K562 (cell line): ENCODE measurements around the gene NEB. TPM values are rescaled to one million over a fixed set of nuclear protein-coding genes. Genes with fewer than 3 reads are reported as not detected.

Source experiments
- ATAC-seq: fragments of 200-7000 bp; cut with Tn5 transposase; 3 replicates; pipeline ENCODE4 v1.9.1; 2020; ENCODE audit warnings: moderate library complexity
- BruUV-seq: library from RNA; stranded (reverse); fragments of 400-500 nt; replicated peaks from 2 replicates; lab custom pipeline; 2021; lab: Mats Ljungman, UMichigan
- CTCF ChIA-PET: fragments of 300-600 bp; formaldehyde crosslinking; extraction: SDS; loops from one replicate; lab custom pipeline; 2021; ENCODE audit warnings: low intra/inter-chr PET ratio; lab: Yijun Ruan, JAX
- POLR2A ChIA-PET: fragments of 300-600, 350-650 bp; sonication (Branson Sonifier 250); formaldehyde crosslinking; extraction: SDS; loops from one replicate; lab custom pipeline; 2021; ENCODE audit warnings: antibody characterized with exemption, inconsistent platforms; lab: Yijun Ruan, JAX
- DNase-seq, 4 experiments: peaks; one replicate each; pipeline versions ENCODE4 v3.0.0 to v3.0.0-alpha.2; 2011 to 2018; ENCODE audit warnings: low spot score in 3 of 4, mixed read lengths in 3 of 4; ENCODE audit errors: extremely low read depth in 1 of 4
- FAIRE-seq: peaks from 2 replicates; lab custom pipeline; 2011; peaks lifted over from hg19 to GRCh38; lab: Jason Lieb, UNC
- H2AFZ ChIP-seq: 2 replicates; pipeline ENCODE4 v1.6.0; 2011; ENCODE audit warnings: low read depth, low read length, control low read depth, inconsistent platforms
- H3K27ac ChIP-seq: fragments of 200-600 bp; 3 replicates; pipeline ENCODE4 v1.8.0; 2011; ENCODE audit warnings: low read depth, mild to moderate bottlenecking, control low read depth, inconsistent platforms, low read length, moderate library complexity, mixed read lengths; ENCODE audit errors: extremely low read depth
- H3K27me3 ChIP-seq, 2 experiments: fragments of 300-600 bp in 1 of 2; 2 replicates in 1 of 2; 3 replicates in 1 of 2; pipeline versions ENCODE4 v1.6.0 to v1.8.0; 2011; ENCODE audit warnings: inconsistent platforms in 2 of 2, low read length in 2 of 2, mild to moderate bottlenecking in 1 of 2, mixed read lengths in 1 of 2, moderate library complexity in 1 of 2; ENCODE audit not compliant: control insufficient read depth in 2 of 2, insufficient read depth in 2 of 2
- H3K36me3 ChIP-seq: fragments of 300-600 bp; 3 replicates; pipeline ENCODE4 v1.8.0; 2011; ENCODE audit warnings: mild to moderate bottlenecking, low read length, inconsistent platforms; ENCODE audit not compliant: control insufficient read depth, insufficient read depth
- H3K4me1 ChIP-seq, 2 experiments: fragments of 200-600 bp in 1 of 2; replicated peaks in 1 of 2; 2 replicates in 1 of 2; 3 replicates in 1 of 2; pipeline versions ENCODE4 v1.5.1 to v1.8.0; 2011; ENCODE audit warnings: inconsistent platforms in 2 of 2, low read length in 2 of 2, mild to moderate bottlenecking in 1 of 2, mixed read lengths in 1 of 2, moderate library complexity in 1 of 2; ENCODE audit not compliant: control insufficient read depth in 2 of 2, insufficient read depth in 2 of 2
- H3K4me2 ChIP-seq: 2 replicates; pipeline ENCODE4 v1.6.1; 2011; ENCODE audit warnings: low read length, control low read depth, inconsistent platforms, mixed read lengths; ENCODE audit not compliant: insufficient read depth
- H3K4me3 ChIP-seq: fragments of 200-600 bp; sonication (generic), shearing (Covaris generic); 2 replicates; pipeline ENCODE4 v1.5.1; 2016; ENCODE audit warnings: control low read depth, inconsistent platforms
- H3K79me2 ChIP-seq: fragments of 200-600 bp; 3 replicates; pipeline ENCODE4 v1.8.0; 2011; ENCODE audit warnings: low read length, inconsistent platforms; ENCODE audit not compliant: control insufficient read depth, insufficient read depth
- H3K9ac ChIP-seq, 2 experiments: 2 replicates each; pipeline versions ENCODE4 v1.6.0 to v1.6.1; 2011; ENCODE audit warnings: low read depth in 2 of 2, low read length in 2 of 2, control low read depth in 1 of 2, inconsistent platforms in 1 of 2, mild to moderate bottlenecking in 1 of 2, mixed read lengths in 1 of 2; ENCODE audit not compliant: insufficient read depth in 1 of 2
- H3K9me1 ChIP-seq: one replicate; pipeline ENCODE4 v1.6.0; 2011; ENCODE audit warnings: inconsistent platforms, mild to moderate bottlenecking, low read length, moderate library complexity; ENCODE audit not compliant: control insufficient read depth, insufficient read depth
- H3K9me3 ChIP-seq: replicated peaks from 2 replicates; pipeline ENCODE4 v1.5.1; 2011; ENCODE audit warnings: low read depth, low read length, inconsistent platforms; ENCODE audit not compliant: control insufficient read depth, insufficient read depth
- H4K20me1 ChIP-seq: replicated peaks from 2 replicates; pipeline ENCODE4 v1.6.1; 2011; ENCODE audit warnings: low read length, inconsistent platforms, mixed read lengths; ENCODE audit not compliant: control insufficient read depth, insufficient read depth
- BCOR ChIP-seq: fragments of 450-650 bp; IDR thresholded peaks from 2 replicates; pipeline ENCODE4 v1.6.1; 2016
- FOS ChIP-seq: IDR thresholded peaks from 3 replicates; pipeline ENCODE4 v1.6.1; 2011; ENCODE audit not compliant: insufficient read length; ENCODE audit errors: extremely low read depth
- MECOM ChIP-seq: fragments of 250-450 bp; sonication (Bioruptor Pico); IDR thresholded peaks from 2 replicates; pipeline ENCODE4 v1.8.0; 2022; ENCODE audit warnings: inconsistent platforms
- THRAP3 ChIP-seq: fragments of 450-650 bp; IDR thresholded peaks from 2 replicates; pipeline ENCODE4 v1.6.1; 2016; ENCODE audit warnings: mild to moderate bottlenecking, inconsistent platforms, borderline replicate concordance
- ZNF165 ChIP-seq: fragments of 250-450 bp; sonication (Bioruptor Pico); IDR thresholded peaks from 2 replicates; pipeline ENCODE4 v1.4.0; 2020; ENCODE audit warnings: borderline replicate concordance
- WGBS: fragments of 100-300 bp; shearing (Covaris generic); methylation state at CpG from one replicate; pipeline ENCODE4 v1.1.6; 2016; ENCODE audit warnings: low coverage, mixed read lengths; ENCODE audit not compliant: insufficient coverage; ENCODE audit errors: missing lambda C conversion rate; 5-methylcytosine and 5-hydroxymethylcytosine counted together
- in situ Hi-C: fragments of 300-500 bp; cut with MboI; formaldehyde crosslinking; loops from 4 replicates; pipeline ENCODE4 v1.15.0; 2018; ENCODE audit warnings: inconsistent platforms, mixed read lengths
- intact Hi-C: fragments of 100-400 bp; cut with micrococcal nuclease; formaldehyde crosslinking; loops from 2 replicates; pipeline ENCODE4 v1.14.2; 2022
- polyA plus RNA-seq, 8 experiments: library from polyadenylated mRNA; depleted of rRNA in 4 of 8; stranded (reverse) in 5 of 8; unstranded in 3 of 8; fragments of >200 nt; fragmentation: Nextera tagmentation in 2 of 8; fragmentation: Illumina TruSeq in 1 of 8; extraction: Ambion mirVana in 2 of 8; extraction: Trizol in 1 of 8; gene quantifications; 2 replicates each; pipeline versions ENCODE4 v1.2.1 to v1.2.3, GENCODE V29; 2011 to 2014; ENCODE audit warnings: inconsistent platforms in 1 of 8, missing spikeins in 1 of 8
- total RNA-seq, 7 experiments: library from RNA; depleted of rRNA in 6 of 7; stranded (reverse); fragments of >200 nt in 6 of 7; fragmentation: Illumina TruSeq in 2 of 7; extraction: Trizol in 2 of 7; gene quantifications; 2 replicates each; pipeline versions ENCODE4 v1.2.1 to v1.2.3, GENCODE V29; 2011 to 2021; ENCODE audit warnings: low replicate concordance in 1 of 7
- TF ChIP-seq, protein P1 (sequence below): fragments of 150-350 bp; IDR thresholded peaks from 2 replicates; pipeline ENCODE4 v1.6.1; 2014; ENCODE audit warnings: low read depth, mild to moderate bottlenecking, low read length, borderline replicate concordance
- TF ChIP-seq, protein P2 (sequence below): IDR thresholded peaks from 2 replicates; pipeline ENCODE4 v1.6.1; 2014; ENCODE audit warnings: antibody characterized with exemption
- TF ChIP-seq, protein P3 (sequence below): fragments of 250-450 bp; sonication (Bioruptor Pico); IDR thresholded peaks from 2 replicates; pipeline ENCODE4 v1.4.0; 2020; ENCODE audit warnings: borderline replicate concordance
- TF ChIP-seq, protein P4 (sequence below): fragments of 150-350 bp; conservative IDR thresholded peaks from 2 replicates; pipeline ENCODE4 v1.6.1; 2014; ENCODE audit warnings: low read length
- TF ChIP-seq, protein P5 (sequence below), 2 experiments: fragments of 450-650 bp; conservative IDR thresholded peaks; 2 replicates each; pipeline ENCODE4 v1.6.1; 2017; ENCODE audit warnings: mild to moderate bottlenecking in 2 of 2, moderate library complexity in 2 of 2

Gene NEB
- total and polyA plus RNA-seq, 9 of the 15 experiments (the other 6 are each of a cell fraction or from before 2014, with no cell fraction given): 1.7 to 3.8 (median 2.9) TPM

DNA sequence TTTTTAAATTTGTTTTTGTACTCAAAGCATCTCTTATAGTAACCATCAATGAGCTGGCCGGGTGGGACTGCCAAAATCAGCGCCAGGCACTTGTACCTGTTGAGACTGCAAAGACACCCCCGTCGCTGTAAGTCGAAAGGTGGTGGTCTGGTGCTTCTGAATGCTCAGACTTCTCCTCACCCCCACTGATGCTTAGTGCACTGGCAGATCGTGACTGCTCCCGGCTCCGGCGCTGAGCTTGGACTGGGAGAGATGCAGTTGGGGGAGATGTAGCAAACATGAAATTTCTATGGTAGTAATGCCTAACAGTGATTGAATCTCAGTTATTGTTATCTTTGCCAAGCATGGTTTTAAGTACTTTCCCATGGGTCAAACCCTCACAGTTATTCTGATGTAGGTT is 244.0 kb downstream of the NEB start:
- ATAC-seq: no peak
- 95% methylated on average over 9 of the region's 9 CpGs for WGBS
- no peak overlapping the region for H2AFZ ChIP-seq
- no peak for FAIRE-seq
- H3K36me3 ChIP-seq: peaks cover 41% of the 10 kb centered on the region
- no peaks in the 10 kb centered on the region for H3K9me3 ChIP-seq
- no peak overlapping the region for H3K27ac ChIP-seq
- H3K4me3 ChIP-seq: no peak overlapping the region
- no peaks in the 10 kb centered on the region for H3K79me2 ChIP-seq
- DNase-seq: no peak
- H3K4me1 ChIP-seq: no peaks in the 10 kb centered on the region
- no TSS peak for BruUV-seq
- H3K27me3 ChIP-seq: no peaks in the 10 kb centered on the region
- no peaks in the 10 kb centered on the region for H3K9me1 ChIP-seq
- ChIA-PET POLR2A (interaction anchor here (1.1 kb wide), 1 partner anchor 10 kb away, joined by 3 read pairs; no protein-coding TSS in a partner anchor), CTCF (interaction anchor here (0.7 kb wide), 1 partner anchor 535 kb away, joined by 3 read pairs; no protein-coding TSS in a partner anchor)
- in situ Hi-C loops (no loop called here), intact Hi-C loops (no loop called here)
- no peak overlapping the region for H3K4me2 ChIP-seq
- no peaks in the 10 kb centered on the region for H4K20me1 ChIP-seq
- H3K9ac ChIP-seq: no peak overlapping the region
- TF ChIP-seq, protein P1, sequence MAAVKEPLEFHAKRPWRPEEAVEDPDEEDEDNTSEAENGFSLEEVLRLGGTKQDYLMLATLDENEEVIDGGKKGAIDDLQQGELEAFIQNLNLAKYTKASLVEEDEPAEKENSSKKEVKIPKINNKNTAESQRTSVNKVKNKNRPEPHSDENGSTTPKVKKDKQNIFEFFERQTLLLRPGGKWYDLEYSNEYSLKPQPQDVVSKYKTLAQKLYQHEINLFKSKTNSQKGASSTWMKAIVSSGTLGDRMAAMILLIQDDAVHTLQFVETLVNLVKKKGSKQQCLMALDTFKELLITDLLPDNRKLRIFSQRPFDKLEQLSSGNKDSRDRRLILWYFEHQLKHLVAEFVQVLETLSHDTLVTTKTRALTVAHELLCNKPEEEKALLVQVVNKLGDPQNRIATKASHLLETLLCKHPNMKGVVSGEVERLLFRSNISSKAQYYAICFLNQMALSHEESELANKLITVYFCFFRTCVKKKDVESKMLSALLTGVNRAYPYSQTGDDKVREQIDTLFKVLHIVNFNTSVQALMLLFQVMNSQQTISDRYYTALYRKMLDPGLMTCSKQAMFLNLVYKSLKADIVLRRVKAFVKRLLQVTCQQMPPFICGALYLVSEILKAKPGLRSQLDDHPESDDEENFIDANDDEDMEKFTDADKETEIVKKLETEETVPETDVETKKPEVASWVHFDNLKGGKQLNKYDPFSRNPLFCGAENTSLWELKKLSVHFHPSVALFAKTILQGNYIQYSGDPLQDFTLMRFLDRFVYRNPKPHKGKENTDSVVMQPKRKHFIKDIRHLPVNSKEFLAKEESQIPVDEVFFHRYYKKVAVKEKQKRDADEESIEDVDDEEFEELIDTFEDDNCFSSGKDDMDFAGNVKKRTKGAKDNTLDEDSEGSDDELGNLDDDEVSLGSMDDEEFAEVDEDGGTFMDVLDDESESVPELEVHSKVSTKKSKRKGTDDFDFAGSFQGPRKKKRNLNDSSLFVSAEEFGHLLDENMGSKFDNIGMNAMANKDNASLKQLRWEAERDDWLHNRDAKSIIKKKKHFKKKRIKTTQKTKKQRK: no peak
- TF ChIP-seq, protein P2, sequence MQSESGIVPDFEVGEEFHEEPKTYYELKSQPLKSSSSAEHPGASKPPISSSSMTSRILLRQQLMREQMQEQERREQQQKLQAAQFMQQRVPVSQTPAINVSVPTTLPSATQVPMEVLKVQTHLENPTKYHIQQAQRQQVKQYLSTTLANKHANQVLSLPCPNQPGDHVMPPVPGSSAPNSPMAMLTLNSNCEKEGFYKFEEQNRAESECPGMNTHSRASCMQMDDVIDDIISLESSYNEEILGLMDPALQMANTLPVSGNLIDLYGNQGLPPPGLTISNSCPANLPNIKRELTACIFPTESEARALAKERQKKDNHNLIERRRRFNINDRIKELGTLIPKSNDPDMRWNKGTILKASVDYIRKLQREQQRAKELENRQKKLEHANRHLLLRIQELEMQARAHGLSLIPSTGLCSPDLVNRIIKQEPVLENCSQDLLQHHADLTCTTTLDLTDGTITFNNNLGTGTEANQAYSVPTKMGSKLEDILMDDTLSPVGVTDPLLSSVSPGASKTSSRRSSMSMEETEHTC: no peak
- no peak for TF ChIP-seq ZNF165
- TF ChIP-seq, protein P3, sequence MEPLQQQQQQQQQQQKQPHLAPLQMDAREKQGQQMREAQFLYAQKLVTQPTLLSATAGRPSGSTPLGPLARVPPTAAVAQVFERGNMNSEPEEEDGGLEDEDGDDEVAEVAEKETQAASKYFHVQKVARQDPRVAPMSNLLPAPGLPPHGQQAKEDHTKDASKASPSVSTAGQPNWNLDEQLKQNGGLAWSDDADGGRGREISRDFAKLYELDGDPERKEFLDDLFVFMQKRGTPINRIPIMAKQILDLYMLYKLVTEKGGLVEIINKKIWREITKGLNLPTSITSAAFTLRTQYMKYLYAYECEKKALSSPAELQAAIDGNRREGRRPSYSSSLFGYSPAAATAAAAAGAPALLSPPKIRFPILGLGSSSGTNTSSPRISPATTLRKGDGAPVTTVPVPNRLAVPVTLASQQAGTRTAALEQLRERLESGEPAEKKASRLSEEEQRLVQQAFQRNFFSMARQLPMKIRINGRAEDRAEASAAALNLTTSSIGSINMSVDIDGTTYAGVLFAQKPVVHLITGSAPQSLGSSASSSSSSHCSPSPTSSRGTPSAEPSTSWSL: no peak
- no peak for TF ChIP-seq MECOM
- TF ChIP-seq, protein P4, sequence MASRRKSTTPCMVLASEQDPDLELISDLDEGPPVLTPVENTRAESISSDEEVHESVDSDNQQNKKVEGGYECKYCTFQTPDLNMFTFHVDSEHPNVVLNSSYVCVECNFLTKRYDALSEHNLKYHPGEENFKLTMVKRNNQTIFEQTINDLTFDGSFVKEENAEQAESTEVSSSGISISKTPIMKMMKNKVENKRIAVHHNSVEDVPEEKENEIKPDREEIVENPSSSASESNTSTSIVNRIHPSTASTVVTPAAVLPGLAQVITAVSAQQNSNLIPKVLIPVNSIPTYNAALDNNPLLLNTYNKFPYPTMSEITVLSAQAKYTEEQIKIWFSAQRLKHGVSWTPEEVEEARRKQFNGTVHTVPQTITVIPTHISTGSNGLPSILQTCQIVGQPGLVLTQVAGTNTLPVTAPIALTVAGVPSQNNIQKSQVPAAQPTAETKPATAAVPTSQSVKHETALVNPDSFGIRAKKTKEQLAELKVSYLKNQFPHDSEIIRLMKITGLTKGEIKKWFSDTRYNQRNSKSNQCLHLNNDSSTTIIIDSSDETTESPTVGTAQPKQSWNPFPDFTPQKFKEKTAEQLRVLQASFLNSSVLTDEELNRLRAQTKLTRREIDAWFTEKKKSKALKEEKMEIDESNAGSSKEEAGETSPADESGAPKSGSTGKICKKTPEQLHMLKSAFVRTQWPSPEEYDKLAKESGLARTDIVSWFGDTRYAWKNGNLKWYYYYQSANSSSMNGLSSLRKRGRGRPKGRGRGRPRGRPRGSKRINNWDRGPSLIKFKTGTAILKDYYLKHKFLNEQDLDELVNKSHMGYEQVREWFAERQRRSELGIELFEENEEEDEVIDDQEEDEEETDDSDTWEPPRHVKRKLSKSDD: no peak
- TF ChIP-seq BCOR: no peak
- TF ChIP-seq, protein P5, sequence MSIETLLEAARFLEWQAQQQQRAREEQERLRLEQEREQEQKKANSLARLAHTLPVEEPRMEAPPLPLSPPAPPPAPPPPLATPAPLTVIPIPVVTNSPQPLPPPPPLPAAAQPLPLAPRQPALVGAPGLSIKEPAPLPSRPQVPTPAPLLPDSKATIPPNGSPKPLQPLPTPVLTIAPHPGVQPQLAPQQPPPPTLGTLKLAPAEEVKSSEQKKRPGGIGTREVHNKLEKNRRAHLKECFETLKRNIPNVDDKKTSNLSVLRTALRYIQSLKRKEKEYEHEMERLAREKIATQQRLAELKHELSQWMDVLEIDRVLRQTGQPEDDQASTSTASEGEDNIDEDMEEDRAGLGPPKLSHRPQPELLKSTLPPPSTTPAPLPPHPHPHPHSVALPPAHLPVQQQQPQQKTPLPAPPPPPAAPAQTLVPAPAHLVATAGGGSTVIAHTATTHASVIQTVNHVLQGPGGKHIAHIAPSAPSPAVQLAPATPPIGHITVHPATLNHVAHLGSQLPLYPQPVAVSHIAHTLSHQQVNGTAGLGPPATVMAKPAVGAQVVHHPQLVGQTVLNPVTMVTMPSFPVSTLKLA (conservative IDR thresholded peaks at IDR 0.05): no peak
- TF ChIP-seq THRAP3: no peak
- no peak for TF ChIP-seq FOS
